ENCODE measurements around the gene ITGAE.

GRCh38 chr17:3771140-3771539, 29.8 kb downstream of the ITGAE start:
- TF ChIP-seq, protein P1, sequence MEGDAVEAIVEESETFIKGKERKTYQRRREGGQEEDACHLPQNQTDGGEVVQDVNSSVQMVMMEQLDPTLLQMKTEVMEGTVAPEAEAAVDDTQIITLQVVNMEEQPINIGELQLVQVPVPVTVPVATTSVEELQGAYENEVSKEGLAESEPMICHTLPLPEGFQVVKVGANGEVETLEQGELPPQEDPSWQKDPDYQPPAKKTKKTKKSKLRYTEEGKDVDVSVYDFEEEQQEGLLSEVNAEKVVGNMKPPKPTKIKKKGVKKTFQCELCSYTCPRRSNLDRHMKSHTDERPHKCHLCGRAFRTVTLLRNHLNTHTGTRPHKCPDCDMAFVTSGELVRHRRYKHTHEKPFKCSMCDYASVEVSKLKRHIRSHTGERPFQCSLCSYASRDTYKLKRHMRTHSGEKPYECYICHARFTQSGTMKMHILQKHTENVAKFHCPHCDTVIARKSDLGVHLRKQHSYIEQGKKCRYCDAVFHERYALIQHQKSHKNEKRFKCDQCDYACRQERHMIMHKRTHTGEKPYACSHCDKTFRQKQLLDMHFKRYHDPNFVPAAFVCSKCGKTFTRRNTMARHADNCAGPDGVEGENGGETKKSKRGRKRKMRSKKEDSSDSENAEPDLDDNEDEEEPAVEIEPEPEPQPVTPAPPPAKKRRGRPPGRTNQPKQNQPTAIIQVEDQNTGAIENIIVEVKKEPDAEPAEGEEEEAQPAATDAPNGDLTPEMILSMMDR (IDR thresholded peaks at IDR 0.05), result no peak
- no peak for TF ChIP-seq POLR2AphosphoS5 (IDR thresholded peaks at IDR 0.05)

Data from prostate gland (tissue), 2 donors.